Posterior cingulate gyrus (tissue), 11 donors: ENCODE measurements around the gene ATXN1.

Experiments
- DNase-seq, 10 donors: peaks; one replicate each; pipeline versions ENCODE4 v3.0.0 to v3.0.0-alpha.2; 2020 to 2021; ENCODE audit warnings: mixed read lengths in 3 of 10
- intact Hi-C: fragments of 100-400 bp; cut with DNase I; formaldehyde crosslinking; loops from one replicate; pipeline ENCODE4 v1.15.1; 2023

Gene ATXN1

GRCh38 chr6:16319813-16320532 lies 441.3 kb downstream of the ATXN1 start:
- peak in 9 of 10 donors; percentile 38 to 95 (median 62) for DNase-seq
- intact Hi-C loops: no loop called here

- DNase-seq: peak in 1 of 10 donors; percentile 7
- intact Hi-C loops: no loop called here
Measured at GRCh38 chr6:16318953-16319720, 442.1 kb downstream of the ATXN1 start.

- DNase-seq: peak in 4 of 10 donors; percentile 14 to 84 (median 54)
- intact Hi-C loops: no loop called here
Measured at GRCh38 chr6:16318538-16318937, 442.7 kb downstream of the ATXN1 start.

- intact Hi-C loops: no loop called here
Measured at GRCh38 chr6:16316741-16317251, 444.5 kb downstream of the ATXN1 start.

GRCh38 chr6:16314296-16314695 lies 447.0 kb downstream of the ATXN1 start:
- no peak for DNase-seq
- intact Hi-C loops: no loop called here

More at GRCh38 chr6:16316741-16317251, 444.5 kb downstream of the ATXN1 start:
- peak in 1 of 10 donors; percentile 26 for DNase-seq

GRCh38 chr6:16313732-16314131 lies 447.5 kb downstream of the ATXN1 start:
- DNase-seq: peak in 2 of 10 donors; percentile 12 to 19
- intact Hi-C loops: no loop called here

GRCh38 chr6:16311763-16312162 lies 449.5 kb downstream of the ATXN1 start:
- intact Hi-C loops: no loop called here
- peak in 3 of 10 donors; percentile 8 to 67 (median 44) for DNase-seq

GRCh38 chr6:16306334-16306733 lies 454.9 kb downstream of the ATXN1 start:
- peak in 3 of 10 donors; percentile 12 to 58 (median 30) for DNase-seq
- intact Hi-C loops: no loop called here

- DNase-seq: peak in 3 of 10 donors; percentile 5 to 55 (median 48)
- intact Hi-C loops: no loop called here
Measured at GRCh38 chr6:16305788-16306187, 455.5 kb downstream of the ATXN1 start.

- intact Hi-C loops: no loop called here
- DNase-seq: peak in 3 of 10 donors; percentile 2 to 11 (median 3)
Measured at GRCh38 chr6:16305246-16305725, 456.0 kb downstream of the ATXN1 start.

GRCh38 chr6:16302721-16303552 lies 458.3 kb downstream of the ATXN1 start:
- intact Hi-C loops: no loop called here
- peak in 3 of 10 donors; percentile 10 to 81 (median 65) for DNase-seq

GRCh38 chr6:16301511-16301910 lies 459.7 kb downstream of the ATXN1 start:
- peak in 3 of 10 donors; percentile 13 to 86 (median 69) for DNase-seq
- intact Hi-C loops: no loop called here

GRCh38 chr6:16299861-16300260 lies 461.4 kb downstream of the ATXN1 start:
- intact Hi-C loops: no loop called here
- DNase-seq: peak in 1 of 10 donors; percentile 2

GRCh38 chr6:16296061-16296670 lies 465.1 kb downstream of the ATXN1 start:
- DNase-seq: peak in 5 of 10 donors; percentile 39 to 94 (median 61)

GRCh38 chr6:16295471-16295870 lies 465.8 kb downstream of the ATXN1 start:
- peak in 1 of 10 donors; percentile 14 for DNase-seq
- intact Hi-C loops: no loop called here

More at GRCh38 chr6:16296061-16296670, 465.1 kb downstream of the ATXN1 start:
- intact Hi-C loops: no loop called here

GRCh38 chr6:16295060-16295459 lies 466.2 kb downstream of the ATXN1 start:
- intact Hi-C loops: no loop called here
- DNase-seq: peak in 1 of 10 donors; percentile 14

GRCh38 chr6:16294371-16294770 lies 466.9 kb downstream of the ATXN1 start:
- DNase-seq: peak in 1 of 10 donors; percentile 11
- intact Hi-C loops: no loop called here

GRCh38 chr6:16292942-16293341 lies 468.3 kb downstream of the ATXN1 start:
- intact Hi-C loops: no loop called here
- DNase-seq: no peak

GRCh38 chr6:16292432-16292831 lies 468.8 kb downstream of the ATXN1 start:
- intact Hi-C loops: no loop called here
- no peak for DNase-seq

GRCh38 chr6:16291739-16292138 lies 469.5 kb downstream of the ATXN1 start:
- no peak for DNase-seq
- intact Hi-C loops: no loop called here
